Activated CD4-positive, alpha-beta T cell treated with anti-CD3 and anti-CD28 coated beads, Interleukin-2, amount 50 U/mL, for 24 hours (primary cell): ENCODE measurements around the gene FBXO47.
"Not testable (repeated sequence)": the region's sequence is repeated elsewhere in the genome, so short reads cannot be mapped to it uniquely, and the experiment has no call there.

Source experiments
- DNase-seq, 2 donors: peaks; one replicate each; pipeline ENCODE4 v3.0.0-alpha.2; 2020; ENCODE audit warnings: low read depth in 1 of 2, low spot score in 1 of 2

Gene FBXO47

DNA sequence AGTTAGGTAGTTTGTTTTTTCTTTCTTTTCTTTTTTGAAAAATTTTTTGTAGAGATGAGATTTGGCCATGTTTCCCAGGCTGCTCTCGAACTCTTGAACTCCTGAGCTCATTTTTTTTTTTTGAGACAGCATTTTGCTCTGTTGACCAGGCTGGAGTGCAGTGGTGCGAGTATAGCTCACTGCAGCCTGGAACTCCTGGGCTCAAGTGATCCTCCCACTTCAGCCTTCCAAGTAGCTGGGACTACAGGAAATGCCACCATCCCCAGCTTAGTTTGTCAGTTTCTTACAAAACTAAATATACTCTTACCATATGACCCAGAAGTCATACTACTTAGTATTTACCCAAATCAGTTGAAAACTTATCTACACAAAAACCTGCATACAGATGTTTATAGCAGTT lies 14.4 kb upstream of the FBXO47 start:
- DNase-seq, result no peak

GRCh38 chr17:38980490-38981217 lies 13.5 kb upstream of the FBXO47 start:
- no peak for DNase-seq

DNA sequence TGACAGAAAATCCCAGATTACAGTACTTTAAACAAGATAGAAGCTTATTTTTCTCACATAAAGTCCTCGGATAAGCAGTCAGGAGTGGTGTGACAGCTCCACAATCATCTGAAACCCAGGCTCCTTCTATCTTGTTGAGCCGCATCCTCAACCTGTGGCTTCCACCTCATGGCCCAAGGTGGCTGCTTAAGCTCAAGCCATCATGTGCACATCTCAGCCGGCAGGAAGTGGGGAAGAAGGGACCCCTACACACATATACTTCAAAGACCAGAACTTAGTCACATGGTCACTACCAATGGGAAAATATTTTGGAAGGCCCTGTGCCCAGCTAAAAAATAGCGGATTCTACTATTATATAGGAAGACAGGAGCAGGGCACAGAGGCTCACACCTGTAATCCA lies 11.0 kb upstream of the FBXO47 start:
- no peak for DNase-seq

DNA sequence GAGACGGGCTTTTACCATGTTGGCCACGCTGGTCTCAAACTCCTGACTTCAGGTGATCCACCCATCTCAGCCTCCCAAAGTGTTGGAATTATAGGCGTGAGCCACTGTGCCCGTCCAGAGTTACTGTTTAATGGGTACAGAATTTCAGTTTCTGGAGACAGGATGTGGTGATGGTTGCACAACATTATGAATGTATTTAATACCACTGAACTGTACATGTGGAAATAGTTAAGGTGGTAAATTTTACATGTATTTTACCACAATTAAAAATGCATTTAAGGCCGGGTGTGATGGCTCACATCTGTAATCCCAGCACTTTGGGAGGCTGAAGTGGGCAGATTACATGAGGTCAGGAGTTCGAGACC lies 9.0 kb upstream of the FBXO47 start:
- not testable (repeated sequence) for DNase-seq

GRCh38 chr17:38970804-38971203 lies 3.6 kb upstream of the FBXO47 start:
- no peak for DNase-seq

- no peak for DNase-seq
These were observed 2.9 kb upstream of the FBXO47 start for GRCh38 chr17:38970128-38970527.

- no peak for DNase-seq
These were observed 2.1 kb upstream of the FBXO47 start for GRCh38 chr17:38969281-38969680.

DNA sequence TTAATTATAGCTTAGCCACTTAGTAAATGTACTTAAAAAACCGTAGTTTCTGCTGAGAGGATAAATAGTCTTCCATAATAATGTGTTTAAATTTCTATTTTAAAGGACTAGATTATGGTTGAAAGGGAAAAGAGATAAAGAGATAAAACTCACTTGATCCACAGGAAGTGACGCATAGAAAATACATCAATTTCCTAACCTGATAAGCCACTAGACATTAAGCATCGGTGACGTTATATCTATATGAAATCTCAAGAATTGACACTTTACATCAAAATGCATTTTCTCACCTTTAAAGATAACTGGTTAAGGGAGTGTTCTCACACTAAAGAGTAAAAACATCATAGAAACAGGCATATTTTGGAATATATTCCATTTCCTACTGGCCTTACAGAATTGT lies 5.8 kb downstream of the FBXO47 start:
- DNase-seq, result no peak

GRCh38 chr17:38960402-38960801 lies 6.8 kb downstream of the FBXO47 start:
- no peak for DNase-seq

DNA sequence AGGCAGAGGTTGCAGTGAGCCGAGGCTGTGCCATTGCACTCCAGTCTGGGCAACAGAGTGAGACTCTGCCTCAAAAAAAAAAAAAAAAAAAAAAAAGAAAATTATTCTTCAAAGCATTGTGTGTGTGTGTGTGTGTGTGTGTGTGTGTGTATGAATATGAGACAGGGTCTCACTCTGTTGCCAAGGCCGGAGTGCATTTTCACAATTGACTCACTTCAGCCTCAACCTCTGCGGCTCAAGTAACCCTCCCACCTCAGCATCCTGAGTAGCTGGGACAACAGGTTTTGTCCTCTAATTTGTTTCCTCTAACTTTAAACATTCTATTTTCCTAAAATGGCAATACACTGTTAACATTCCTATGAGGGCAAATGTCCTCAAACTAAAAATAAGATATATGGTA lies 7.7 kb downstream of the FBXO47 start:
- no peak for DNase-seq

- no peak for DNase-seq
These were observed 8.4 kb downstream of the FBXO47 start for GRCh38 chr17:38958756-38959155.

- DNase-seq, result no peak
These were observed 8.9 kb downstream of the FBXO47 start for GRCh38 chr17:38958326-38958725.

GRCh38 chr17:38953800-38954199 lies 13.4 kb downstream of the FBXO47 start:
- not testable (repeated sequence) for DNase-seq

GRCh38 chr17:38947189-38947588 lies 20.0 kb downstream of the FBXO47 start:
- no peak for DNase-seq

DNA sequence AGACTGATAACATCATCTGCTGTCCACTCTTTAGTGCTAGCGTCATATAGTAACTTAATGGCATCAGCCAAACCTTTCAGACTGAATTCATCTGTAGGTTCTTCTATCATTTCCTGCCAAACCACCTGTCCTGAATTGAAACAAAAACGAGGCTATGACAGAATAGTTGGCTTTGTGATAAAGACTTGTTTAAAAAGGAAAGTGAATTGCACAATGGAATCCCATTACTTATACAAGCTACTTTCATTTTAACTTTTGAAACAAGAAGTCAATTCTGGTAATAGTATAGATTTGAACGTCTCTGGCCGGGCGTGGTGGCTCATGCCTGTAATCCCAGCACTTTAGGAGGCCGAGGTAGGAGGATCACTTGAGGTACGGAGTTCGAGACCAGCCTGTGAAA lies 23.6 kb downstream of the FBXO47 start:
- DNase-seq, result no peak

- DNase-seq, result no peak
These were observed 24.4 kb downstream of the FBXO47 start for GRCh38 chr17:38942696-38943334.

DNA sequence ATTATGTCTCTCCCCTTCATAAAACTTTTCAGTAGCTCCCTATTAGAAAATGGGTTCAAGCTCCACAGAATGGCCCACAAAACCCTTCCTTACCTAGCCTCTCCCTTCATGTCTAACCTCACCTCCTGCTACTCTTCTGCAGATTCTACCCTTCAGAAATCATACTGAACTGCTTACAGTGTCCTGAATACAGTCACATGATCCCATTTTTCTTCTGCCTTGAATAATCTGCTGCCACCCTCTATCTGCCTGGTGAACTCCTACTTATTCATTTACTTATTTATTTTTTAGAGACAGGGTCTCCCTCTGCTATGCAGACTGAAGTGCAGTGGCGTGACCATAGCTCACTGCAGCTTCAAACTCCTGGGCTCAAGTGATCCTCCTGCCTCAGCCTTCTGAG lies 26.8 kb downstream of the FBXO47 start:
- no peak for DNase-seq

GRCh38 chr17:38939987-38940386 lies 27.2 kb downstream of the FBXO47 start:
- no peak for DNase-seq

DNA sequence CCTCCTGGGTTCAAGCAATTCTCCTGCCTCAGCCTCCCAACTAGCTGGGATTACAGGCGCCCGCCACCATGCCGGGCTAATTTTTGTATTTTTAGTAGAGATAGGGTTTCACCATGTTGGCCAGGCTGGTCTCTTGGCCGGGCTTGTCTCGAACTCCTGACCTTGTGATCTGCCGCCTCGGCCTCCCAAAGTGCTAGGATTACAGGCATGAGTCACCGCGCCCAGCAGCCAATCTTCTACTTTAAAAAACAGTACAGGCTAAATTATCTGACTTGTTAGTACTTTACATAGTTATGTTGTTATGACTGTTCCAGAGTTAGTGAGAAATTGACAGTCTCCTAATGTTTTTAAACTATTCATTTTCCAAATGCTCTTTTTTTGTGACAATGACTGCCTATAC lies 33.2 kb downstream of the FBXO47 start:
- DNase-seq, result not testable (repeated sequence)

- DNase-seq, result not testable (repeated sequence)
These were observed 36.4 kb downstream of the FBXO47 start for GRCh38 chr17:38930782-38931181.

DNA sequence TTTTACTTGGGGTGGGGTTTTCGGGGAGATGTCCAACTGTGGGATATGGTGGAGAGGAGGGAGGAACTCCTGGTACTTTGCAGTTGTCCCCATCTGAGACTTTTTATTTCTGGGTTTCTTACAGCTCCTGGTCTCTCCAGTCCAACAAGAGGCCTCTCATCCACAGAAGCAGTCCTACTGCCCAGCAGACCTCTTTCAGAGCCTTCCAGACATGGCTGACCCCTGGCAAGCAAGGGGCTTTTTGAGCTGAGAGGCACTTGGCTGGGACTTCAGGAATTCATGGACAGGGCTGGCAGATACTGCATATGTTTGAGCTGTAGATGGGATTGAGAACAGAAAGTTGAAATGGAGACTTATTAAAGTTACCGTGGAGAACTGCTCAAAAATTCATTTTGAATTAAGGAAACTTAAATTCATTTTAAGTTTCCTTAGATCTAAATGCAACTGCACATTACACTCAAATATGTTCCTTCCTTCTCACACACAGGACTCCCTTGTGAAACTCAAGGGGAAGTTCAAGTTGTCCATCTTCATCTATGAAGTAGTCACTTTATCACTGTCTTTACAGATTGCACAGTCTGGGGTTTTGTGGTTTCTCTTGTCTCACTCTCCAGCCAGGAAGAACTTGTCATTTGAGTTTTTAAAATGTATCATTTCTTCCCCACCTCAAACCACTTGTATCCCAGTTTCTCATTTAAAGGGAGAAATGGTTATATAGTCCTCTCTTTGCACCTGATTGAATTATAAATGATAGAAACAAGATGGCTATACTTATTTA lies 40.7 kb downstream of the FBXO47 start:
- DNase-seq, result no peak

DNA sequence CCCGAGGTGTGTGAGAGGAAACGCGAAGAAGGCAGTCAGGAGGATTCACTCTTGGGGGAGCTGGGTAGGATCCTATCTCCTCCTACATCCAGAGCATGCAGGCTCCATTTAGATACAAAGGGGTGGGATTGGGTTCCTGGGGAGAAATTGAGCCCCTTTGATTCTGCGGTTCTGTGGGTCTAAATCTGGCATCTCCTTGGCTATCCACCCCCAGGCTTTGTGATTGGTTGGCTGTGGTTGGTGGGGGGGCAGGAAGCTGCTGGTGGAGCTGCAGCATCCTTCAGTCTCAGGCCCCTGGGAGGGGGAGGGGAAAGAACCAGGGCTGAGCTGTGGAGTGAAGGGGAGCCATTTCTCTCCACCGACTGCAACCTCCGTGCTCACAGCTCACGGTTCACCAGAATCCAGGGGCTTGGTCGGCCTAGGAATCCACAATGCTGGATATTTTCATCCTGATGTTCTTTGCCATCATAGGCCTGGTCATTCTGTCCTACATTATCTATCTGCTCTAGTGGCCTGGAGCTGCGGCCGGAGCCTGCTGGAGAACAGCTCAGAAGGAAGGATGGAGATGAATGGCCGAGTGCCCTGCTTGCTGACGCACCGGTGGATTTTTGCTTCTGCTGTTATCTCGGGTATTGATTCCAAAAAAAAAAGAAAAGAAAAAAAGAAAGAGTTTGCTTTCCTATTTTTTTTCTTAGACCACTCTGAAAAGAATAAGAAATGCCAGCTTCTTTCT lies 41.8 kb downstream of the FBXO47 start, which contains the start of gene LASP1NB:
LASP1NB (plus strand) TSS at position 352 of the 733 bp plus-strand sequence.
- no peak for DNase-seq
